ENCODE measurements around the gene TMEM50B.
"Not testable (repeated sequence)": the region's sequence is repeated elsewhere in the genome, so short reads cannot be mapped to it uniquely, and the experiment has no call there.

Gene TMEM50B

GRCh38 chr21:33433001-33433400 is 46.8 kb downstream of the TMEM50B start:
- DNase-seq (ENCODE audit: extremely low read depth in 1 of 2, low read depth in 1 of 2): no peak

- no peak for DNase-seq (ENCODE audit: extremely low read depth in 1 of 2, low read depth in 1 of 2)
These were observed 47.3 kb downstream of the TMEM50B start for GRCh38 chr21:33432496-33432895.

- DNase-seq (ENCODE audit: extremely low read depth in 1 of 2, low read depth in 1 of 2): no peak
These were observed 48.9 kb downstream of the TMEM50B start for GRCh38 chr21:33430858-33431257.

GRCh38 chr21:33428669-33429068 is 51.1 kb downstream of the TMEM50B start:
- DNase-seq (ENCODE audit: extremely low read depth in 1 of 2, low read depth in 1 of 2): no peak

GRCh38 chr21:33427051-33427450 is 52.7 kb downstream of the TMEM50B start:
- no peak for DNase-seq (ENCODE audit: extremely low read depth in 1 of 2, low read depth in 1 of 2)

- no peak for DNase-seq (ENCODE audit: extremely low read depth in 1 of 2, low read depth in 1 of 2)
These were observed 53.9 kb downstream of the TMEM50B start for GRCh38 chr21:33425825-33426224.

GRCh38 chr21:33424214-33424613 is 55.6 kb downstream of the TMEM50B start:
- DNase-seq (ENCODE audit: extremely low read depth in 1 of 2, low read depth in 1 of 2): no peak

GRCh38 chr21:33421713-33422393 is 57.9 kb downstream of the TMEM50B start:
- DNase-seq (ENCODE audit: extremely low read depth in 1 of 2, low read depth in 1 of 2): no peak

- DNase-seq (ENCODE audit: extremely low read depth in 1 of 2, low read depth in 1 of 2): no peak
These were observed 60.1 kb downstream of the TMEM50B start for GRCh38 chr21:33419538-33420123.

- no peak for DNase-seq (ENCODE audit: extremely low read depth in 1 of 2, low read depth in 1 of 2)
These were observed 61.1 kb downstream of the TMEM50B start for GRCh38 chr21:33418691-33419090.

GRCh38 chr21:33414926-33415325 is 64.8 kb downstream of the TMEM50B start:
- no peak for DNase-seq (ENCODE audit: extremely low read depth in 1 of 2, low read depth in 1 of 2)

- no peak for DNase-seq (ENCODE audit: extremely low read depth in 1 of 2, low read depth in 1 of 2)
These were observed 65.7 kb downstream of the TMEM50B start for GRCh38 chr21:33414068-33414467.

- DNase-seq (ENCODE audit: extremely low read depth in 1 of 2, low read depth in 1 of 2): no peak
These were observed 66.8 kb downstream of the TMEM50B start for GRCh38 chr21:33412832-33413519.

- DNase-seq (ENCODE audit: extremely low read depth in 1 of 2, low read depth in 1 of 2): not testable (repeated sequence)
These were observed 67.3 kb downstream of the TMEM50B start for GRCh38 chr21:33412439-33412831.

- DNase-seq (ENCODE audit: extremely low read depth in 1 of 2, low read depth in 1 of 2): no peak
These were observed 67.8 kb downstream of the TMEM50B start for GRCh38 chr21:33411949-33412430.

GRCh38 chr21:33406493-33406892 is 73.3 kb downstream of the TMEM50B start:
- no peak for DNase-seq (ENCODE audit: extremely low read depth in 1 of 2, low read depth in 1 of 2)

- DNase-seq (ENCODE audit: extremely low read depth in 1 of 2, low read depth in 1 of 2): no peak
These were observed 75.8 kb downstream of the TMEM50B start for GRCh38 chr21:33403786-33404585.

- no peak for DNase-seq (ENCODE audit: extremely low read depth in 1 of 2, low read depth in 1 of 2)
These were observed 76.5 kb downstream of the TMEM50B start, which contains the start of gene IFNGR2 for GRCh38 chr21:33403128-33403785. TSS of gene IFNGR2 (plus strand) at chr21:33403413. CDS start at chr21:33403544, 131 bp downstream.

GRCh38 chr21:33402001-33402979 is 77.5 kb downstream of the TMEM50B start:
- DNase-seq (ENCODE audit: extremely low read depth in 1 of 2, low read depth in 1 of 2): no peak
